ENCODE results near the gene TTC34. TPM values are rescaled to one million over a fixed set of nuclear protein-coding genes. Genes with fewer than 3 reads are reported as not detected.

TTC34 gene
- total RNA-seq, 4 donors from 2014 or later: 0.04 to 0.19 (median 0.15) TPM; not detected in 1

DNA sequence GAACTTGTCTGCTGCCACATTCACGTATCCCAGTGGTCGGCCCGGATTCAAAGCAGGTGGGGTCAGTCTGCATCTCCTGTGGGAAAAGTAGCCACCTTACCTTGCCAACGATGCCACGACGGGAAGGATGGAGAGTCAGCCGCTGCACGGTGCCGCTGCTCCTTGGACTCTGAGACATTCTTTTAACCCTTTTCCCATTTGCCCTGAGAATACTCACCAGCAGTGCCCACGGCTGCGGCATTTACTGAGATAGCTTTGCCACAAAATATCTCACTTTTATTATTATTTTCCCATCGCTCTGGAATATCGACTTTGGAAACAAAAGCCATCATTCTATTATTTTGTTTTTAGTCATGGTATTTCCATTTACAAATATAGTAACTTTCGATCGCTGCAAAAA lies 15.3 kb upstream of the TTC34 start:
- TF ChIP-seq, protein P1, sequence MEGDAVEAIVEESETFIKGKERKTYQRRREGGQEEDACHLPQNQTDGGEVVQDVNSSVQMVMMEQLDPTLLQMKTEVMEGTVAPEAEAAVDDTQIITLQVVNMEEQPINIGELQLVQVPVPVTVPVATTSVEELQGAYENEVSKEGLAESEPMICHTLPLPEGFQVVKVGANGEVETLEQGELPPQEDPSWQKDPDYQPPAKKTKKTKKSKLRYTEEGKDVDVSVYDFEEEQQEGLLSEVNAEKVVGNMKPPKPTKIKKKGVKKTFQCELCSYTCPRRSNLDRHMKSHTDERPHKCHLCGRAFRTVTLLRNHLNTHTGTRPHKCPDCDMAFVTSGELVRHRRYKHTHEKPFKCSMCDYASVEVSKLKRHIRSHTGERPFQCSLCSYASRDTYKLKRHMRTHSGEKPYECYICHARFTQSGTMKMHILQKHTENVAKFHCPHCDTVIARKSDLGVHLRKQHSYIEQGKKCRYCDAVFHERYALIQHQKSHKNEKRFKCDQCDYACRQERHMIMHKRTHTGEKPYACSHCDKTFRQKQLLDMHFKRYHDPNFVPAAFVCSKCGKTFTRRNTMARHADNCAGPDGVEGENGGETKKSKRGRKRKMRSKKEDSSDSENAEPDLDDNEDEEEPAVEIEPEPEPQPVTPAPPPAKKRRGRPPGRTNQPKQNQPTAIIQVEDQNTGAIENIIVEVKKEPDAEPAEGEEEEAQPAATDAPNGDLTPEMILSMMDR (IDR thresholded peaks at IDR 0.05): no peak
- no peak for TF ChIP-seq POLR2A (IDR thresholded peaks at IDR 0.05)
- no peaks in the 10 kb centered on the region for H3K36me3 ChIP-seq
- 79 to 83% methylated on average over 14 to 15 of the region's 15 CpGs for WGBS, 2 donors
- H3K9me3 ChIP-seq: peaks cover 0 to 17% (median 0%) of the 10 kb centered on the region in 3 donors
- intact Hi-C loops (cut with DNase I): no loop called here
- peaks cover 0 to 61% (median 0%) of the 10 kb centered on the region in 4 donors for H3K27me3 ChIP-seq
- no peak overlapping the region for H3K4me3 ChIP-seq
- H3K27ac ChIP-seq: no peak overlapping the region
- no peak for DNase-seq
- H3K4me1 ChIP-seq: peaks cover 0 to 2% (median 0%) of the 10 kb centered on the region in 3 donors

DNA sequence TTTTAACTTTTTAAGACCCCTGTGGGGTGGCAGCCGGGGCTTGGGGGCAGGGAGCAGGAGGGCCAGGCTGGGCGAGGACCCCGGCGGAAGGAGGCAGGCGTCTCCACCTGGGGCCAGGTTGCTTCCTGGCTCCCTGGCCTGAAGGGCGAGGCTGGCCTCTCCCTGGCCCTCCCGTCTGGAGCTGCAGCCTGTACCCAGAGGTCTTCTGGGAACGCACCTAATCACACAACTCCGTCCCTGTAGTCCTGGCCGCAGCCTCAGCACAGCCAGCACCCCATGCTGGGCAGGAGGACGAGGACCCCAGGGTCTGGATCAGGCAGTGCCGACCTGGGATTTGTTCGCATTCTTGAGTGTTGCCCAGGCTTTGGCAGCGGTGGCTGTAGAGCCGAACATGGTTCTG lies 14.1 kb upstream of the TTC34 start:
- TF ChIP-seq, protein P1 (IDR thresholded peaks at IDR 0.05): no peak
- no peak for TF ChIP-seq POLR2A (IDR thresholded peaks at IDR 0.05)
- no peaks in the 10 kb centered on the region for H3K36me3 ChIP-seq
- H3K9me3 ChIP-seq: peaks cover 0 to 17% (median 0%) of the 10 kb centered on the region in 3 donors
- WGBS, 2 donors: 68 to 71% methylated on average over 11 of the region's 15 CpGs
- no peaks in the 10 kb centered on the region for H3K4me1 ChIP-seq
- H3K4me3 ChIP-seq: no peak overlapping the region
- peaks cover 0 to 58% (median 0%) of the 10 kb centered on the region in 4 donors for H3K27me3 ChIP-seq
- intact Hi-C loops (cut with DNase I): no loop called here
- no peak overlapping the region for H3K27ac ChIP-seq
- no peak for DNase-seq

DNA sequence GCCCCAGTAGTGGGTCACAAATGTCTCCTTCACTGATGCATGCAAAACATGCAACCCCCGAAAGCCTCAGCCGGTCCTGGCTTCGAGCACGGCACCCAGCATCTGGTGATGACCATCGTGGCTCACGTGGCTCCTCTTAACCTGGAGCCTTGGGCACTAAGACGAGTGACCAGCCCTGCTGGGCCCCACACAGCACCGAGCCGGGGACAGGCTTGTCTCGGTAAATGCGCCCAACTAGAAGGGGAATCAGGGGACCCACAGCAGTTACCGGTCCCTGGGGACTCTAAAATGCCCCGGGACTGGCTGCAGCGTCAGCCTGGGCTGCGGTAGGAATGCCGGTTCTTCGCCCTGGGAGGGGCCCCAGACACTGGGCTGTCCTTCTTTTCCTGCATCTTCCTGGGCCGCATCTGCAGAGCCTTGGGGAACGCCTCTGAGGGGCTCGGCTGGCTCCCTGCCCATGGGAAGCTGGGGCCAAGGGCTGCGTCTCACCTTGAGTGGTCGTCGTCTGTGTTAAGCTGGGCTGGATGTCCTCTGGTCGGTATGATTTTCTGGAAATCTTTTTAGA lies 13.1 kb upstream of the TTC34 start:
- TF ChIP-seq, protein P1 (IDR thresholded peaks at IDR 0.05): no peak
- TF ChIP-seq POLR2A (IDR thresholded peaks at IDR 0.05): no peak
- H3K27ac ChIP-seq: no peak overlapping the region
- no peaks in the 10 kb centered on the region for H3K4me1 ChIP-seq
- H3K4me3 ChIP-seq: no peak overlapping the region
- intact Hi-C loops (cut with DNase I): no loop called here
- no peak for DNase-seq
- peaks cover 0 to 17% (median 0%) of the 10 kb centered on the region in 3 donors for H3K9me3 ChIP-seq
- peaks cover 0 to 62% (median 0%) of the 10 kb centered on the region in 4 donors for H3K27me3 ChIP-seq
- WGBS, 2 donors: 81 to 85% methylated on average over 9 to 14 of the region's 24 CpGs
- no peaks in the 10 kb centered on the region for H3K36me3 ChIP-seq

DNA sequence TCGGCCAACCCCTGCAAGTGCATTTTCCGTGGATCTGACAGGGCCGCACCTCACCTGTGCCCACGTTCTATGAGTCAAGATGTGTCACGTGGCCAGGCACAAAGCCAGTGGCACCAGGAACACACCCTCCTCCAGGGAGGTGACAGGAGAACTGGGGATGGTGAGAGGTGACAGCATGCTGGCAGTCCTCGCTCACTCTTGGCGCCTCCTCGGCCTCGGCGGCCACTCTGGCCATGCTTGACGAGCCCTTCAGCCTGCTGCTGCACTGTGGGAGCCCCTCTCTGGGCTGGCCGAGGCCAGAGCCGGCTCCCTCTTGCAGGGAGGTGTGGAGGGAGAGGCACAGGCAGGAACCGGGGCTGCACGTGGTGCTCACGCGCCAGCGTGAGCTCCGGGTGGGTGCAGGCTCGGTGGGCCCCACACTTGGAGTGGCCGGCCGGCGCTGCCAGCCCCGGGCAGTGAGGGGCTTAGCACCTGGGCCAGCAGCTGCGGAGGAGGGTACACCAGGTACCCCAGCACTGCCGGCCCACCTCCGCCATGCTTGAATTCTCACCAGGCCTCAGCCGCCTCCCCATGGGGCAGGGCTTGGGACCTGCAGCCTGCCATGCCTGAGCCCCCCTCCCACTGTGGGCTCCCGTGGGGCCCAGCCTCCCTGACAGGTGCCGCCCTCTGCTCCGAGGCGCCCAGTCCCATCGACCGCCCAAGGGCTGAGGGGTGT lies 11.6 kb upstream of the TTC34 start:
- 75 to 77% methylated on average over 3 to 4 of the region's 34 CpGs for WGBS, 2 donors
- intact Hi-C loops (cut with DNase I): no loop called here
- Histone ChIP-seq H3K27me3 (peaks cover 0 to 66% (median 0%) of the 10 kb centered on the region in 4 donors), H3K9me3 (peaks cover 0 to 17% (median 0%) of the 10 kb centered on the region in 3 donors), H3K4me3 (no peak overlapping the region), H3K36me3 (no peaks in the 10 kb centered on the region), H3K4me1 (no peaks in the 10 kb centered on the region), H3K27ac (no peak overlapping the region)
- no peak for DNase-seq
- TF ChIP-seq, protein P1 (IDR thresholded peaks at IDR 0.05): no peak
- no peak for TF ChIP-seq POLR2A (IDR thresholded peaks at IDR 0.05)

DNA sequence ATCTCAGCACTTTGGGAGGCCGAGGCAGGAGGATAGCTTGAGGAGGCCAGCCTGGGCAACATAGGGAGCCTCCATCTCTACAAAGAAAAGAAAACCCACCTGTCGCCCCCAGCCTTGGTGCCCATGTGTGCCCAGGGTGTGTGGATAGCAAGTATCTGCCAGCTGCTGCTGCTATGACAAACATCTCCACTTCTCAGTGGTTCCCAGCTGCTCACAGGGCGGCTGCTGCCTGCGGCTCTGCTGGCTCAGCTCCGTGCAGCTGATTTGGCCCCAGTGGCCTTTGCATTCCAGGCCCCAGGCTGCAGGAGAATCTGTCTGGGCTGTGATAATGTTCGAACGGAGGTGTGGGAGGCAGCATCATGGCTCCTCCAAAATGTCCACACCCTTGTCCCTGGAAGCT lies 10.6 kb upstream of the TTC34 start:
- no peak overlapping the region for H3K27ac ChIP-seq
- WGBS, 2 donors: 50 to 76% methylated on average over 2 to 6 of the region's 7 CpGs
- DNase-seq: no peak
- intact Hi-C loops (cut with DNase I): no loop called here
- H3K27me3 ChIP-seq: peaks cover 0 to 75% (median 0%) of the 10 kb centered on the region in 4 donors
- TF ChIP-seq, protein P1 (IDR thresholded peaks at IDR 0.05): no peak
- H3K36me3 ChIP-seq: no peaks in the 10 kb centered on the region
- H3K4me3 ChIP-seq: no peak overlapping the region
- H3K9me3 ChIP-seq: peaks cover 0 to 17% (median 0%) of the 10 kb centered on the region in 3 donors
- no peaks in the 10 kb centered on the region for H3K4me1 ChIP-seq

Data from esophagus squamous epithelium (tissue), 5 donors.